HG03565 (cell line): ENCODE results near the gene MOB4.
"Not testable (repeated sequence)": the region's sequence is repeated elsewhere in the genome, so short reads cannot be mapped to it uniquely, and the experiment has no call there.

ENCODE experiments used
- ATAC-seq: cut with Tn5 transposase; IDR thresholded peaks from one replicate; pipeline ENCODE4 v1.9.1; 2021; ENCODE audit warnings: mild to moderate bottlenecking, moderate library complexity; ENCODE audit not compliant: unreplicated experiment

Gene MOB4

GRCh38 chr2:197515739-197516392, at the start of gene MOB4:
MOB4 (plus strand) TSS chr2:197516066; CDS start chr2:197516087, 21 bp downstream.
- peak; percentile 93 for ATAC-seq

GRCh38 chr2:197472166-197472565, 43.7 kb upstream of the MOB4 start:
- no peak for ATAC-seq

GRCh38 chr2:197477797-197478196, 38.1 kb upstream of the MOB4 start:
- no peak for ATAC-seq

GRCh38 chr2:197480165-197481036, 35.5 kb upstream of the MOB4 start:
- no peak for ATAC-seq

- ATAC-seq, result not testable (repeated sequence)
Observed at GRCh38 chr2:197484248-197484647, 31.6 kb upstream of the MOB4 start.

- ATAC-seq, result no peak
Observed at GRCh38 chr2:197486175-197486574, 29.7 kb upstream of the MOB4 start.

GRCh38 chr2:197487385-197487784, 28.5 kb upstream of the MOB4 start:
- no peak for ATAC-seq

- ATAC-seq, result no peak
Observed at GRCh38 chr2:197495433-197496134, 20.3 kb upstream of the MOB4 start.

GRCh38 chr2:197496695-197497094, 19.2 kb upstream of the MOB4 start:
- no peak for ATAC-seq

- no peak for ATAC-seq
Observed at GRCh38 chr2:197497326-197497725, 18.5 kb upstream of the MOB4 start.

GRCh38 chr2:197498235-197498936, 17.5 kb upstream of the MOB4 start:
- ATAC-seq, result no peak

GRCh38 chr2:197498937-197499593, 16.8 kb upstream of the MOB4 start:
- ATAC-seq, result no peak

GRCh38 chr2:197499594-197500502, 16.0 kb upstream of the MOB4 start, which contains the start of the genes HSPD1 and HSPE1:
HSPD1 (minus strand) TSS chr2:197499840; CDS start chr2:197498848, 992 bp downstream.
HSPE1 (plus strand) TSS chr2:197500379; CDS start chr2:197500437, 58 bp downstream.
- ATAC-seq, result peak; percentile 76

GRCh38 chr2:197500503-197501131, 15.2 kb upstream of the MOB4 start:
- peak; percentile 2 for ATAC-seq

- ATAC-seq, result no peak
Observed at GRCh38 chr2:197502201-197502600, 13.7 kb upstream of the MOB4 start.

- ATAC-seq, result no peak
Observed at GRCh38 chr2:197502685-197503084, 13.2 kb upstream of the MOB4 start.

- no peak for ATAC-seq
Observed at GRCh38 chr2:197504000-197504399, 11.9 kb upstream of the MOB4 start.

GRCh38 chr2:197504512-197504911, 11.4 kb upstream of the MOB4 start:
- no peak for ATAC-seq

- ATAC-seq, result no peak
Observed at GRCh38 chr2:197506658-197507057, 9.2 kb upstream of the MOB4 start.
